ENCODE measurements around the gene SORCS1.

GRCh38 chr10:106577756-106578155, 586.8 kb downstream of the SORCS1 start:
- no peak for TF ChIP-seq POLR2AphosphoS5 (IDR thresholded peaks at IDR 0.05; ENCODE audit: borderline replicate concordance, low read depth, low read length)
- TF ChIP-seq EZH2 (IDR thresholded peaks at IDR 0.05) = no peak
